ENCODE data around the gene LSS.

GRCh38 chr21:46199436-46200373 is 28.9 kb downstream of the LSS start:
- no peak for TF ChIP-seq POLR2A (IDR thresholded peaks at IDR 0.05)
- TF ChIP-seq, protein P1, sequence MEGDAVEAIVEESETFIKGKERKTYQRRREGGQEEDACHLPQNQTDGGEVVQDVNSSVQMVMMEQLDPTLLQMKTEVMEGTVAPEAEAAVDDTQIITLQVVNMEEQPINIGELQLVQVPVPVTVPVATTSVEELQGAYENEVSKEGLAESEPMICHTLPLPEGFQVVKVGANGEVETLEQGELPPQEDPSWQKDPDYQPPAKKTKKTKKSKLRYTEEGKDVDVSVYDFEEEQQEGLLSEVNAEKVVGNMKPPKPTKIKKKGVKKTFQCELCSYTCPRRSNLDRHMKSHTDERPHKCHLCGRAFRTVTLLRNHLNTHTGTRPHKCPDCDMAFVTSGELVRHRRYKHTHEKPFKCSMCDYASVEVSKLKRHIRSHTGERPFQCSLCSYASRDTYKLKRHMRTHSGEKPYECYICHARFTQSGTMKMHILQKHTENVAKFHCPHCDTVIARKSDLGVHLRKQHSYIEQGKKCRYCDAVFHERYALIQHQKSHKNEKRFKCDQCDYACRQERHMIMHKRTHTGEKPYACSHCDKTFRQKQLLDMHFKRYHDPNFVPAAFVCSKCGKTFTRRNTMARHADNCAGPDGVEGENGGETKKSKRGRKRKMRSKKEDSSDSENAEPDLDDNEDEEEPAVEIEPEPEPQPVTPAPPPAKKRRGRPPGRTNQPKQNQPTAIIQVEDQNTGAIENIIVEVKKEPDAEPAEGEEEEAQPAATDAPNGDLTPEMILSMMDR (IDR thresholded peaks at IDR 0.05): no peak

Measured in Peyer's patch (tissue), 4 donors.